Upper lobe of right lung (tissue), 1 donor: Measurements from ENCODE around the gene TRPC4. TPM values are rescaled to one million over a fixed set of nuclear protein-coding genes. Genes with fewer than 3 reads are reported as not detected.

Experiments
- ATAC-seq: fragments of 200-7000 bp; cut with Tn5 transposase; one replicate; pipeline ENCODE4 v1.9.1; 2020; ENCODE audit warnings: mild to moderate bottlenecking, moderate library complexity
- DNase-seq: peaks from one replicate; pipeline ENCODE4 v3.0.0-alpha.2; 2020
- H3K27ac ChIP-seq: fragments of 200-600 bp; one replicate; pipeline ENCODE4 v1.8.0; 2022
- H3K27me3 ChIP-seq: fragments of 200-600 bp; one replicate; pipeline ENCODE4 v1.8.0; 2022; ENCODE audit warnings: mild to moderate bottlenecking
- H3K36me3 ChIP-seq: fragments of 200-600 bp; one replicate; pipeline ENCODE4 v1.8.0; 2022
- H3K4me1 ChIP-seq: fragments of 200-600 bp; one replicate; pipeline ENCODE4 v1.8.0; 2022
- H3K4me3 ChIP-seq: fragments of 200-600 bp; one replicate; pipeline ENCODE4 v1.8.0; 2022; ENCODE audit warnings: mild to moderate bottlenecking
- H3K9me3 ChIP-seq: fragments of 200-600 bp; one replicate; pipeline ENCODE4 v1.8.0; 2022
- intact Hi-C: fragments of 100-400 bp; cut with DNase I; formaldehyde crosslinking; loops from one replicate; pipeline ENCODE4 v1.11.0; 2022
- total RNA-seq: library from RNA; stranded (reverse); fragmentation: NEBNext Ultra II Directional; extraction: Animal tissue kit (Norgen Biotek cat#: 25700); gene quantifications from one replicate; pipeline ENCODE4 v1.2.1, GENCODE V29; 2021
- TF ChIP-seq, protein P1 (sequence below): fragments of 200-600 bp; IDR thresholded peaks from one replicate; pipeline ENCODE4 v1.8.0; 2022; ENCODE audit warnings: antibody characterized with exemption
- donor health status: DM: no; HTN: yes; CAD: no; lungs with severe emphysema.

TRPC4 gene
- total RNA-seq, 1 donor from 2014 or later, result 1.6 TPM

- intact Hi-C loops, result no loop called here
- Histone ChIP-seq H3K9me3 (no peaks in the 10 kb centered on the region), H3K4me3 (no peak overlapping the region), H3K27me3 (no peaks in the 10 kb centered on the region), H3K36me3 (no peaks in the 10 kb centered on the region), H3K27ac (no peak overlapping the region), H3K4me1 (no peaks in the 10 kb centered on the region)
- no peak for ATAC-seq
- TF ChIP-seq, protein P1, sequence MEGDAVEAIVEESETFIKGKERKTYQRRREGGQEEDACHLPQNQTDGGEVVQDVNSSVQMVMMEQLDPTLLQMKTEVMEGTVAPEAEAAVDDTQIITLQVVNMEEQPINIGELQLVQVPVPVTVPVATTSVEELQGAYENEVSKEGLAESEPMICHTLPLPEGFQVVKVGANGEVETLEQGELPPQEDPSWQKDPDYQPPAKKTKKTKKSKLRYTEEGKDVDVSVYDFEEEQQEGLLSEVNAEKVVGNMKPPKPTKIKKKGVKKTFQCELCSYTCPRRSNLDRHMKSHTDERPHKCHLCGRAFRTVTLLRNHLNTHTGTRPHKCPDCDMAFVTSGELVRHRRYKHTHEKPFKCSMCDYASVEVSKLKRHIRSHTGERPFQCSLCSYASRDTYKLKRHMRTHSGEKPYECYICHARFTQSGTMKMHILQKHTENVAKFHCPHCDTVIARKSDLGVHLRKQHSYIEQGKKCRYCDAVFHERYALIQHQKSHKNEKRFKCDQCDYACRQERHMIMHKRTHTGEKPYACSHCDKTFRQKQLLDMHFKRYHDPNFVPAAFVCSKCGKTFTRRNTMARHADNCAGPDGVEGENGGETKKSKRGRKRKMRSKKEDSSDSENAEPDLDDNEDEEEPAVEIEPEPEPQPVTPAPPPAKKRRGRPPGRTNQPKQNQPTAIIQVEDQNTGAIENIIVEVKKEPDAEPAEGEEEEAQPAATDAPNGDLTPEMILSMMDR, result peak; percentile 61
- DNase-seq, result no peak
Observed at GRCh38 chr13:37602733-37603381, 266.7 kb downstream of the TRPC4 start.

DNA sequence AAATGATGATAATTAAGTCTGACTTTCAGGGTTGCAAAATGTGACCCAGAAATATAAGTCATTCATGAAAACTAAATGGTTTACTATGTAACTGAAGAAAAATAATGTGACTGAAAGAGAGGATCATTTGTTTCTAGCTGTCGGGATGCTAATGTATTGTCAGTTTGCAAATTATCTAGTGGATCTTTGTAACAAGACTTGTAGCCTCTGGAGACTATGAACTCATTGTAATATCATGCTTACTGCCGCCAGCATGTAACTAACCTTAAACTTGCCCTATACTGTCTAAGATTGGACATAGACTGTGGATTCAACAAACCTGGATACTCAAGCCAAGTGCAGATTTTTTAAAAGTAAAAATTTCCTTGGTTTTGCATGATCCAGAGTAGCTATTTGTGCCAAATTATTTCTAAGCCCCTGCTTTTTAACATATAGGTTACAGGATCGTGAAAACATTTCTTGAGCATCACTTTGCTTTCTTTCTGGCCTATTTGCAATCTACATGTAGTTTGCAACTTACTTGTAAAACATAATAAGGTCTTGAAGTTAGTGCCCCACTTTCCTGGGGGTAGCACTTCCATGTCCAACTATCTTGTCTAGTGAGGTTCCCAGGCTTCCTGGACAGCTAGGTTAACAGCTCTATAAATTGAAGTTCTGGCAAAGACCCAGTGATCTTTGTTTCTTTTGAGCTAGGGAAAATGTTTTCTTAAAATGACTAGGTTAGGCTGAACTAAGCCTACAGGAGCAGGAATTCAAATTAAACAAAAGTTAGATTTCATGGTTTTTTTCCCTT, 267.7 kb downstream of the TRPC4 start:
- H3K4me1 ChIP-seq, result no peaks in the 10 kb centered on the region
- no peak overlapping the region for H3K27ac ChIP-seq
- TF ChIP-seq, protein P1, result no peak
- H3K4me3 ChIP-seq, result no peak overlapping the region
- ATAC-seq (no peak), DNase-seq (no peak)
- intact Hi-C loops, result no loop called here
- no peaks in the 10 kb centered on the region for H3K36me3 ChIP-seq
- no peaks in the 10 kb centered on the region for H3K27me3 ChIP-seq
- H3K9me3 ChIP-seq, result no peaks in the 10 kb centered on the region

- Histone ChIP-seq H3K9me3 (no peaks in the 10 kb centered on the region), H3K36me3 (no peaks in the 10 kb centered on the region), H3K4me3 (no peak overlapping the region), H3K27me3 (no peaks in the 10 kb centered on the region), H3K27ac (no peak overlapping the region), H3K4me1 (no peaks in the 10 kb centered on the region)
- ATAC-seq (no peak), DNase-seq (no peak)
- TF ChIP-seq, protein P1, result no peak
- intact Hi-C loops, result no loop called here
Observed at GRCh38 chr13:37599519-37599918, 270.1 kb downstream of the TRPC4 start.

DNA sequence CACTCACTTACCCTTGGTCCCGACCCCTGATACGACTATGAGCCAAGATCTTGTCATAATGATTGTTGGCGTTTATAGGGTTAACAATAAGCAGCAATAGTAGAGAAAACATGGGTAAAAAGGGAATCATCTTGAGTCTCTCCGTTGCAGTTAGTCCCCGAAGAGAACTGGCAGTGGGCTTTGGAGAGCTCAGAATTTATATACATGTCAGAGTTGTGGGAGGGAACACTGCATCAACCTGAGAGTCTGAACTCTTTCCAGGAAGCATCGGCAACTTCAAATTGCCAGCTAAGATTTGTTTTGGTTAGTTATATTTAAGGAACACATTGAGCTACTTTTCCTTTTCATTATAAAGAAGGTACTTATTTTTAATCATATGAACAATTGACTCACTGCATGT, 271.0 kb downstream of the TRPC4 start, which contains the start of gene POSTN:
POSTN (minus strand) TSS at position 172 of the 400 bp plus-strand sequence; CDS start at position 130, 42 bp downstream.
- H3K27me3 ChIP-seq, result no peaks in the 10 kb centered on the region
- H3K36me3 ChIP-seq, result no peaks in the 10 kb centered on the region
- no peaks in the 10 kb centered on the region for H3K4me1 ChIP-seq
- DNase-seq (no peak), ATAC-seq (no peak)
- TF ChIP-seq, protein P1, result no peak
- H3K4me3 ChIP-seq, result peak within 1 kb of the TSS; percentile 29
- H3K27ac ChIP-seq, result no peak within 1 kb of the TSS
- H3K9me3 ChIP-seq, result no peaks in the 10 kb centered on the region
- intact Hi-C loops, result no loop called here

DNA sequence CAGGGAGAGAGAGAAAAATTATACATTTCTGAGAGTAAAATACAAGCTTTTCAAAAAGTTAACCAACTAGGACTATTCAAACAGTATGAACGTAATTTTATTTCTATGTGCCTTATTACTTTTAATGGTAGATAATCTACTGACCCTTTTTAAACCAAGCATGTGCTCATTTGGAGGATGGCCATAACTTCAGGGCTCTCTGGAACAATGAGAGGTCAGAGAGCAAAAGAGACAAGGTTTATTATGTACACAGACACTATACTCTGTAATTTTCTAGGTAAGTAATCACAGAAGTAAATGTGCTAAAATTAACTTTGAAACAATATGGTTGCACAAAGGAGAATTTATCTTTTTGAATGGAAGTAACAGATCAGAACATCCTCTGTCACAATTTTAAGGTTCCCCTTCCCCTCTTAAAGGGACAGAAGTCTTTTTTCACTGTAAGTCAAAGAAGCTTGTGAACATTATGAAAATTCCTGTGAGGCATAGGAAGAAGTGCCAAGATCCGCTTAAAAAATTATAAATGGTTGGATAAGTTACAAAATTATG, 272.0 kb downstream of the TRPC4 start:
- TF ChIP-seq, protein P1, result no peak
- DNase-seq (no peak), ATAC-seq (no peak)
- Histone ChIP-seq H3K36me3 (no peaks in the 10 kb centered on the region), H3K27ac (no peak overlapping the region), H3K4me1 (no peaks in the 10 kb centered on the region), H3K4me3 (peak overlapping the region; percentile 29), H3K9me3 (no peaks in the 10 kb centered on the region), H3K27me3 (no peaks in the 10 kb centered on the region)
- intact Hi-C loops, result no loop called here
